DND-41 (cell line): ENCODE measurements around the gene RNASE4.

ENCODE experiments used
- ATAC-seq: fragments of 200-7000 bp; cut with Tn5 transposase; 3 replicates; pipeline ENCODE4 v1.9.1; 2021; ENCODE audit warnings: low read depth; ENCODE audit not compliant: insufficient read depth
- DNase-seq: peaks from one replicate; pipeline ENCODE4 v3.0.0-alpha.2; 2020
- H2AFZ ChIP-seq: 2 replicates; pipeline ENCODE4 v1.6.0; 2012; ENCODE audit warnings: low read depth, low read length
- H3K27ac ChIP-seq: 2 replicates; pipeline ENCODE4 v1.5.1; 2012; ENCODE audit warnings: low read length, inconsistent platforms
- H3K27me3 ChIP-seq: fragments of 200-600 bp; sonication (generic); 2 replicates; pipeline ENCODE4 v1.6.0; 2012; ENCODE audit warnings: low read length, mild to moderate bottlenecking, inconsistent platforms; ENCODE audit not compliant: insufficient read depth, poor library complexity
- H3K36me3 ChIP-seq: 2 replicates; pipeline ENCODE4 v1.5.1; 2012; ENCODE audit warnings: low read length, inconsistent platforms; ENCODE audit not compliant: insufficient read depth
- H3K4me1 ChIP-seq: 2 replicates; pipeline ENCODE4 v1.5.1; 2012; ENCODE audit warnings: mild to moderate bottlenecking, low read length; ENCODE audit not compliant: insufficient read depth
- H3K4me2 ChIP-seq: 2 replicates; pipeline ENCODE4 v1.6.0; 2012; ENCODE audit warnings: mild to moderate bottlenecking, moderate library complexity, low read length, inconsistent platforms; ENCODE audit not compliant: insufficient read depth
- H3K4me3 ChIP-seq, 2 experiments: fragments of 200-600 bp in 1 of 2; shearing (Covaris generic) in 1 of 2; 2 replicates each; pipeline ENCODE4 v1.5.1; 2012 to 2016; ENCODE audit warnings: inconsistent platforms in 2 of 2, low read length in 2 of 2, mild to moderate bottlenecking in 2 of 2, low read depth in 1 of 2, moderate library complexity in 1 of 2
- H3K79me2 ChIP-seq: 2 replicates; pipeline ENCODE4 v1.6.0; 2012; ENCODE audit warnings: low read length, inconsistent platforms; ENCODE audit not compliant: insufficient read depth
- H3K9ac ChIP-seq: 2 replicates; pipeline ENCODE4 v1.6.0; 2012; ENCODE audit warnings: low read depth, mild to moderate bottlenecking, inconsistent platforms, low read length, moderate library complexity
- H3K9me3 ChIP-seq: 2 replicates; pipeline ENCODE4 v1.5.1; 2012; ENCODE audit warnings: low read length, moderate library complexity, mild to moderate bottlenecking, inconsistent platforms; ENCODE audit not compliant: insufficient read depth, severe bottlenecking
- H4K20me1 ChIP-seq: 2 replicates; pipeline ENCODE4 v1.6.0; 2012; ENCODE audit warnings: low read length; ENCODE audit not compliant: insufficient read depth
- EZH2 ChIP-seq: IDR thresholded peaks from 3 replicates; pipeline ENCODE4 v1.6.1; 2012; ENCODE audit warnings: borderline replicate concordance, low read depth, mild to moderate bottlenecking, moderate library complexity, low read length, inconsistent platforms; ENCODE audit not compliant: severe bottlenecking
- TF ChIP-seq, protein P1 (sequence below): IDR thresholded peaks from 2 replicates; pipeline ENCODE4 v1.5.1; 2012; ENCODE audit warnings: borderline replicate concordance, low read length, moderate library complexity, mild to moderate bottlenecking; ENCODE audit not compliant: poor library complexity, severe bottlenecking; ENCODE audit errors: extremely low read depth

Gene RNASE4

DNA sequence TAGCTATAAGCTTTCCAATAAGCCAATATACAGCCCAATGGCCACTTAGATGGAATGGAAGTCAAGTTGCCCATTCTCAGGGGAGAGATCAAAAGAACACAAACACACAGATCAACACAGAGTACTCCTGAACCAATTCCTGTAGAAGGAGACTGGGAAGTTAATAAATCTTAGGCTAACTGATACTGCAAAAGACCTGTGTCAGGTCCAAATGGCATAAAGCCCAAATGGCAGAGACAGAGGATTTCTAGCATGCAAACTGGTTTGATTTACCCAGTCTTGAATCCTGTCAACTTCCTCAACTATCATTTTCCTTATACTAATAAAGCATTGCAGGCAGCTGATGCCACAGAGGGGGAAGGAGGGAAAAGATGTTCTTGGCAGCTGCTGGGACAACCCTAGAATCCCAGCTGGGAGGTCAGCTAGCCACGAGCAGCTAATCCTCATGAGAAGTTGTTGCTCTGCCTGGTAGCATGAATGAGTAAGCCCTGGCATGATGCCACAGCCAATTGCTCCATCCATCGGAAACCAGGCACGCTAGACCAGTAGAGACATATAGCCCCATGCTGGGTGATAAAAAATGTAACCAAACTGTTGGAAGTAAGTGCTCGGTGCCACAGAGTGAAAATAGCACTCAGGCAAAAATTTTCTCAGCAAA lies 30.4 kb downstream of the RNASE4 start:
- Histone ChIP-seq H3K36me3 (no peaks in the 10 kb centered on the region), H3K79me2 (no peaks in the 10 kb centered on the region), H3K4me3 (no peak overlapping the region), H3K9me3 (no peaks in the 10 kb centered on the region), H3K4me1 (no peaks in the 10 kb centered on the region), H3K4me2 (no peak overlapping the region), H3K27me3 (peaks cover 5% of the 10 kb centered on the region), H4K20me1 (no peaks in the 10 kb centered on the region), H3K9ac (no peak overlapping the region), H2AFZ (no peak overlapping the region), H3K27ac (no peak overlapping the region)
- TF ChIP-seq, protein P1, sequence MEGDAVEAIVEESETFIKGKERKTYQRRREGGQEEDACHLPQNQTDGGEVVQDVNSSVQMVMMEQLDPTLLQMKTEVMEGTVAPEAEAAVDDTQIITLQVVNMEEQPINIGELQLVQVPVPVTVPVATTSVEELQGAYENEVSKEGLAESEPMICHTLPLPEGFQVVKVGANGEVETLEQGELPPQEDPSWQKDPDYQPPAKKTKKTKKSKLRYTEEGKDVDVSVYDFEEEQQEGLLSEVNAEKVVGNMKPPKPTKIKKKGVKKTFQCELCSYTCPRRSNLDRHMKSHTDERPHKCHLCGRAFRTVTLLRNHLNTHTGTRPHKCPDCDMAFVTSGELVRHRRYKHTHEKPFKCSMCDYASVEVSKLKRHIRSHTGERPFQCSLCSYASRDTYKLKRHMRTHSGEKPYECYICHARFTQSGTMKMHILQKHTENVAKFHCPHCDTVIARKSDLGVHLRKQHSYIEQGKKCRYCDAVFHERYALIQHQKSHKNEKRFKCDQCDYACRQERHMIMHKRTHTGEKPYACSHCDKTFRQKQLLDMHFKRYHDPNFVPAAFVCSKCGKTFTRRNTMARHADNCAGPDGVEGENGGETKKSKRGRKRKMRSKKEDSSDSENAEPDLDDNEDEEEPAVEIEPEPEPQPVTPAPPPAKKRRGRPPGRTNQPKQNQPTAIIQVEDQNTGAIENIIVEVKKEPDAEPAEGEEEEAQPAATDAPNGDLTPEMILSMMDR, result no peak
- no peak for TF ChIP-seq EZH2
- DNase-seq (no peak), ATAC-seq (no peak)

DNA sequence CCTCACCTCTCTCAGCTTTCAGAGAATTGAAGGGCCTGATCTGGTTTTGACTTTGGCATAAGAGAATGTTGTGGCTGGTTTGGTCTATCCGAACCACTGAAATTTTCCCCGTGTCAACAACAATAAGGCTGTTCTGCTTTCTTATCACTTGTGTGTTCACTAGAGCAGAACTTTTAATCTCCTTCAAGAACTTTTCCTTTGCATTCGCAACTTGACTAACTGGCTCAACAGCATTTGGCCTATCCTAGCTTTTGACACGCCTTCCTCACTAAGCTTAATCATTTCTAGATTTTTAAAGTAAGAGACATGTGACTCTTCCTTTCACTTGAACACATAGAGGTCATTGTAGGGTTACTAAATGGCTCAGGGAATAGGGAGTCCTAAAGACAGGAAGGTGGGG lies 35.4 kb downstream of the RNASE4 start:
- Histone ChIP-seq H3K4me2 (no peak overlapping the region), H3K27me3 (peaks cover 1% of the 10 kb centered on the region), H3K9ac (no peak overlapping the region), H4K20me1 (no peaks in the 10 kb centered on the region), H3K9me3 (no peaks in the 10 kb centered on the region), H3K4me3 (no peak overlapping the region), H2AFZ (no peak overlapping the region), H3K27ac (no peak overlapping the region), H3K4me1 (no peaks in the 10 kb centered on the region), H3K79me2 (no peaks in the 10 kb centered on the region), H3K36me3 (no peaks in the 10 kb centered on the region)
- DNase-seq (no peak), ATAC-seq (no peak)
- no peak for TF ChIP-seq EZH2
- TF ChIP-seq, protein P1, result no peak

GRCh38 chr14:20720741-20721140 lies 36.4 kb downstream of the RNASE4 start:
- H3K9ac ChIP-seq, result no peak overlapping the region
- H3K4me3 ChIP-seq, result no peak overlapping the region
- H3K4me2 ChIP-seq, result no peak overlapping the region
- no peak overlapping the region for H3K27ac ChIP-seq
- no peak for DNase-seq
- no peaks in the 10 kb centered on the region for H4K20me1 ChIP-seq
- no peaks in the 10 kb centered on the region for H3K27me3 ChIP-seq
- H3K79me2 ChIP-seq, result no peaks in the 10 kb centered on the region
- H3K9me3 ChIP-seq, result no peaks in the 10 kb centered on the region
- H2AFZ ChIP-seq, result no peak overlapping the region
- no peaks in the 10 kb centered on the region for H3K4me1 ChIP-seq
- ATAC-seq, result no peak
- TF ChIP-seq EZH2, result no peak
- TF ChIP-seq, protein P1, result no peak
- no peaks in the 10 kb centered on the region for H3K36me3 ChIP-seq

DNA sequence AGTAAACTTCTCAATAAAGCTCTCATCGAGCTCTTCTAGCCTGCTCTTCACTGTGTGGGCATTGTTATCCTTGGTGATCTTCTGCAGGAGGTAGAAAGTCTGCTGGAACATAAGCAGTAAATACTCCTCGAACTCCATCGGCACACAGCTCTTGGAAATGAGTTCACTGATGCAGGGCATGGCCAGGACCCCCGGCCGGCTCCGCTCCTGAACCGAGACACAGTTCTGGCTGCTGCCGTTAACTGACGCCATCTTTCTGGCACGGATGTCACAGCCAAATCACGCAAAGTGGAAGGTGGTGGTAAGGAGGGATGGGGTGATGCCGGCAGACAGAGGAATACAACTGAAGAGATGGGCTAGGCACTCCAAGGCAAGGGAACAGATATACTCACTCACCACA lies 37.7 kb downstream of the RNASE4 start:
- no peak overlapping the region for H3K4me2 ChIP-seq
- no peak overlapping the region for H2AFZ ChIP-seq
- no peaks in the 10 kb centered on the region for H4K20me1 ChIP-seq
- no peak overlapping the region for H3K4me3 ChIP-seq
- ATAC-seq (no peak), DNase-seq (no peak)
- TF ChIP-seq, protein P1, result no peak
- no peak for TF ChIP-seq EZH2
- H3K9ac ChIP-seq, result no peak overlapping the region
- H3K9me3 ChIP-seq, result no peaks in the 10 kb centered on the region
- H3K27me3 ChIP-seq, result no peaks in the 10 kb centered on the region
- no peaks in the 10 kb centered on the region for H3K79me2 ChIP-seq
- H3K4me1 ChIP-seq, result no peaks in the 10 kb centered on the region
- no peaks in the 10 kb centered on the region for H3K36me3 ChIP-seq
- H3K27ac ChIP-seq, result no peak overlapping the region
